Endothelial cell of umbilical vein (primary cell): ENCODE results near the gene CPED1. TPM values are rescaled to one million over a fixed set of nuclear protein-coding genes. Genes with fewer than 3 reads are reported as not detected.

Experiments used
- BruUV-seq: library from RNA; stranded (reverse); fragments of 400-500 nt; replicated peaks from 2 replicates; lab custom pipeline; 2021; lab: Mats Ljungman, UMichigan
- CTCF ChIA-PET: fragments of 300-600, 350-600 bp; sonication (Branson Sonifier 250); formaldehyde crosslinking; loops from one replicate; lab custom pipeline; 2021; ENCODE audit warnings: antibody characterized with exemption, inconsistent platforms; lab: Charles Lee
- POLR2A ChIA-PET: fragments of 300-600, 350-600 bp; sonication (Branson Sonifier 250); formaldehyde crosslinking; loops from one replicate; lab custom pipeline; 2021; ENCODE audit warnings: antibody characterized with exemption, inconsistent platforms; lab: Charles Lee
- DNase-seq: peaks from one replicate; pipeline ENCODE4 v3.0.0-alpha.2; 2011; ENCODE audit warnings: low read depth, low spot score
- FAIRE-seq: peaks from 2 replicates; lab custom pipeline; 2011; peaks lifted over from hg19 to GRCh38; lab: Jason Lieb, UNC
- H2AFZ ChIP-seq: 2 replicates; pipeline ENCODE4 v1.6.0; 2012; ENCODE audit warnings: low read depth, low read length, control low read depth, inconsistent platforms
- H3K27ac ChIP-seq: 2 replicates; pipeline ENCODE4 v1.5.1; 2011; ENCODE audit warnings: low read depth, mild to moderate bottlenecking, control low read depth, low read length, moderate library complexity; ENCODE audit not compliant: insufficient read depth
- H3K27me3 ChIP-seq, 2 experiments: 2 replicates each; pipeline versions ENCODE4 v1.6.0 to v1.6.1; 2011; ENCODE audit warnings: low read length in 2 of 2, mixed read lengths in 1 of 2; ENCODE audit not compliant: control insufficient read depth in 2 of 2, insufficient read depth in 2 of 2
- H3K36me3 ChIP-seq, 2 experiments: 2 replicates in 1 of 2; 3 replicates in 1 of 2; pipeline ENCODE4 v1.5.1; 2011; ENCODE audit warnings: low read length in 2 of 2, mild to moderate bottlenecking in 1 of 2, moderate library complexity in 1 of 2; ENCODE audit not compliant: control insufficient read depth in 2 of 2, insufficient read depth in 2 of 2; ENCODE audit errors: extremely low read depth in 1 of 2
- H3K4me1 ChIP-seq: 3 replicates; pipeline ENCODE4 v1.5.1; 2011; ENCODE audit warnings: mild to moderate bottlenecking, low read length; ENCODE audit not compliant: control insufficient read depth, insufficient read depth; ENCODE audit errors: extremely low read depth
- H3K4me2 ChIP-seq: 2 replicates; pipeline ENCODE4 v1.6.1; 2011; ENCODE audit warnings: low read length, control low read depth, mixed read lengths; ENCODE audit not compliant: insufficient read depth
- H3K4me3 ChIP-seq, 3 experiments: fragments of 200-600 bp in 1 of 3; sonication (generic), shearing (Covaris generic) in 1 of 3; replicated peaks in 1 of 3; 2 replicates each; pipeline ENCODE4 v1.5.1; 2011 to 2016; ENCODE audit warnings: control low read depth in 3 of 3, low read length in 3 of 3, mild to moderate bottlenecking in 2 of 3, inconsistent platforms in 1 of 3, low read depth in 1 of 3, moderate library complexity in 1 of 3; ENCODE audit not compliant: insufficient read depth in 1 of 3
- H3K79me2 ChIP-seq: 2 replicates; pipeline ENCODE4 v1.6.0; 2012; ENCODE audit warnings: low read length, inconsistent platforms; ENCODE audit not compliant: control insufficient read depth, insufficient read depth
- H3K9ac ChIP-seq: replicated peaks from 2 replicates; pipeline ENCODE3; 2011; ENCODE audit warnings: low read length, control low read depth; ENCODE audit not compliant: insufficient read depth; ENCODE audit errors: extremely low read depth
- H3K9me1 ChIP-seq: replicated peaks from 3 replicates; pipeline ENCODE4 v1.6.0; 2011; ENCODE audit warnings: mild to moderate bottlenecking, low read length; ENCODE audit not compliant: control insufficient read depth, insufficient read depth; ENCODE audit errors: extremely low read depth
- H3K9me3 ChIP-seq: replicated peaks from 2 replicates; pipeline ENCODE4 v1.5.1; 2012; ENCODE audit warnings: low read length, inconsistent platforms; ENCODE audit not compliant: control insufficient read depth, insufficient read depth
- H4K20me1 ChIP-seq: replicated peaks from 2 replicates; pipeline ENCODE3; 2011; ENCODE audit warnings: mild to moderate bottlenecking, low read length; ENCODE audit not compliant: control insufficient read depth, insufficient read depth; ENCODE audit errors: extremely low read depth
- EZH2 ChIP-seq: IDR thresholded peaks from 2 replicates; pipeline ENCODE4 v1.6.1; 2012; ENCODE audit warnings: borderline replicate concordance, low read depth, mild to moderate bottlenecking, moderate library complexity, low read length, inconsistent platforms; ENCODE audit not compliant: severe bottlenecking
- FOS ChIP-seq: IDR thresholded peaks from 2 replicates; pipeline ENCODE4 v1.6.1; 2011; ENCODE audit warnings: mild to moderate bottlenecking, low read length, moderate library complexity, borderline replicate concordance; ENCODE audit not compliant: insufficient read depth
- GATA2 ChIP-seq: IDR thresholded peaks from 2 replicates; pipeline ENCODE4 v1.7.0; 2011; ENCODE audit warnings: low read depth, mild to moderate bottlenecking, moderate library complexity, mixed read lengths, low read length; ENCODE audit not compliant: insufficient read length, insufficient read depth
- JUN ChIP-seq: IDR thresholded peaks from 2 replicates; pipeline ENCODE4 v1.6.1; 2011; ENCODE audit warnings: borderline replicate concordance, low read depth; ENCODE audit not compliant: insufficient read length, insufficient read depth
- MYC ChIP-seq: IDR thresholded peaks from one replicate; pipeline ENCODE4 v1.6.1; 2011; ENCODE audit warnings: mild to moderate bottlenecking, low read depth, low read length
- POLR2A ChIP-seq: IDR thresholded peaks from 2 replicates; pipeline ENCODE4 v1.6.1; 2012; ENCODE audit warnings: low read depth, mild to moderate bottlenecking, control low read depth, low read length
- POLR2AphosphoS5 ChIP-seq: IDR thresholded peaks from 2 replicates; pipeline ENCODE4 v1.6.1; 2012; ENCODE audit warnings: low read depth, mild to moderate bottlenecking, control low read depth, low read length, moderate library complexity; ENCODE audit not compliant: insufficient read depth
- dilution Hi-C: fragments of 300-500 bp; cut with MboI; formaldehyde crosslinking; loops from one replicate; pipeline ENCODE4 v1.15.0; 2019; ENCODE audit warnings: low sequenced_read_pairs; ENCODE audit not compliant: extremely low pct_ligation_motif_present
- intact Hi-C: fragments of 100-400 bp; cut with micrococcal nuclease; formaldehyde crosslinking; loops from one replicate; pipeline ENCODE4 v1.10.0; 2022
- polyA plus RNA-seq, 4 experiments: library from polyadenylated mRNA; depleted of rRNA in 3 of 4; stranded (reverse) in 3 of 4; unstranded in 1 of 4; fragments of >200 nt; gene quantifications; 2 replicates each; pipeline versions ENCODE4 v1.2.1 to v1.2.3, GENCODE V29; 2011 to 2012; ENCODE audit warnings: missing spikeins in 1 of 4
- total RNA-seq: library from RNA; stranded (reverse); gene quantifications from 2 replicates; pipeline ENCODE4 v1.2.3, GENCODE V29; 2021
- TF ChIP-seq, protein P1 (sequence below): IDR thresholded peaks from 2 replicates; pipeline ENCODE4 v1.6.1; 2011; ENCODE audit not compliant: insufficient read depth, insufficient read length
- TF ChIP-seq, protein P2 (sequence below), 2 donors: IDR thresholded peaks; 1 replicate in 1 of 2; 2 replicates in 1 of 2; pipeline ENCODE4 v1.5.1; 2011; ENCODE audit warnings: low read length in 2 of 2, mild to moderate bottlenecking in 2 of 2, moderate library complexity in 2 of 2, control low read depth in 1 of 2, inconsistent platforms in 1 of 2, low read depth in 1 of 2; ENCODE audit not compliant: insufficient read depth in 1 of 2; ENCODE audit errors: extremely low read depth in 1 of 2

The CPED1 gene
- total and polyA plus RNA-seq, 2 donors (not counting 3 experiments of a cell fraction or from before 2014, with no cell fraction given), result 0.22 to 3.0 TPM

DNA sequence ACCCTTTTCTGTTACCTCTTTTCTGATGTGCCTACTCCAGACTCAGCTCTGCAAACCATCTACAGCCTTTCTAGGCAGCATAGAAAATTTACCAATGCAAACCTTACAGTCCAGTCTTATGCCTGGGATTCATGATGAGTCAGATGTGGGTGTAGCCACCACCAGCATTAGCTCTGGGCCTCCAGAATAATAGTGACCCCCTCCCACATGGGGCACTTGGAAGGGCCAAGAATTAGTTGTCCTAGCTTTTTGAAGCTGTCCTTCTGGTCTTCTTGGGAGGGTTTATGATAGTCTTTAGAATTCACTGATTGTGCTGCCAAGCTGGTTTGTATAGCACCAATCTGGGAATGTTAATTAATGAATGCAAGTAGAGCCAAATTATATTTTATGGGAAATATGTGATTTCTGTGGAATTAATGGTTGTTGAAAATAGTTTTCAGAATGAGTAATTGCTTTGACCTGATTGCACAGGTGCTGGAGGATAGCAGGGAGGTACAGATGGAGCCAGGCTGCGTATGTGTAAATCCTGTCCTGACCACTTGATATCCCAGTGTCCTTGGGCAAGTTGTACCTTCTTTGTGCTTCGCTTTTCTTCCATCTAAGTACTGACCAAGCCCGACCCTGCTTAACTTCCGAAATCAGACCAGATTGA is 94.8 kb downstream of the CPED1 start:
- Histone ChIP-seq H3K27me3 (no peaks in the 10 kb centered on the region), H3K36me3 (no peaks in the 10 kb centered on the region), H3K4me3 (no peak overlapping the region), H2AFZ (peak overlapping the region; percentile 89), H3K27ac (peak overlapping the region; percentile 62), H3K9ac (no peak overlapping the region), H4K20me1 (no peaks in the 10 kb centered on the region), H3K79me2 (no peaks in the 10 kb centered on the region), H3K4me2 (no peak overlapping the region), H3K9me3 (no peaks in the 10 kb centered on the region), H3K4me1 (peaks cover 24% of the 10 kb centered on the region), H3K9me1 (no peaks in the 10 kb centered on the region)
- BruUV-seq, result no TSS peak
- intact Hi-C loops (loop anchor here (10.0 kb wide), 1 partner anchor 498 kb away; no protein-coding TSS in a partner anchor), dilution Hi-C loops (loop anchor here (25.0 kb wide), 1 partner anchor 96 kb away; the partner anchor contains the start of gene CPED1)
- TF ChIP-seq, protein P1, sequence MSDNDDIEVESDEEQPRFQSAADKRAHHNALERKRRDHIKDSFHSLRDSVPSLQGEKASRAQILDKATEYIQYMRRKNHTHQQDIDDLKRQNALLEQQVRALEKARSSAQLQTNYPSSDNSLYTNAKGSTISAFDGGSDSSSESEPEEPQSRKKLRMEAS, result no peak
- TF ChIP-seq FOS, result peak; percentile 73
- CTCF ChIA-PET, result interaction anchor here (0.8 to 8.9 kb wide), 14 partner anchors 9 to 291 kb away, joined by 3 to 156 read pairs (median 6); partner anchors contain the start of gene CPED1
- POLR2A ChIA-PET, result no interaction called here
- FAIRE-seq (peak; percentile 37), DNase-seq (peak; percentile 37)

DNA sequence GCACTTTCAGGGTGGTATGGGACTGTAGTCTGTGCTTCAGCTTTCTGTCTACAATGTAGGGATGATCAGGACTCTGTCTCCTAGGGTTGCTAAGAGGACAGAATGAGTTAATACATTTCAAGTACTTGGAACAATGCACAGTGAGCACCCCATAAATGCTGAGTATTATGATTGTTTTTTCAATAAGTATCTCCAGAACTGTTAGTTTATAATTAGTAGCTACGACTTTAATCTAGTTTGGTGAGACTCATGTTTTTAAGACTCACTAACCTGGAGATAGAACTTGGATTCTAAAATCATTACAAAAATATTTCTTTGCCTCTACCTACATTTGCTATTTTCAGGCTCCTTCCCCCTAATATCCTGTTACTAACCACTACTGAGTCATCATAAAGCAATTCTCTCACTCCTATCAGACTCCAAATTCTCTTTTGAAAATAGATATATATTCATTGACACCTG is 95.3 kb downstream of the CPED1 start:
- peak; percentile 57 for FAIRE-seq
- BruUV-seq, result no TSS peak
- POLR2A ChIA-PET, result no interaction called here

More for the DNA sequence above, 95.3 kb downstream of the CPED1 start:
- DNase-seq, result peak; percentile 17
- H3K9me3 ChIP-seq, result no peaks in the 10 kb centered on the region
- H3K27me3 ChIP-seq, result no peaks in the 10 kb centered on the region
- H3K4me3 ChIP-seq, result no peak overlapping the region
- intact Hi-C loops, result loop anchor here (10.0 kb wide), 1 partner anchor 499 kb away; no protein-coding TSS in a partner anchor
- no peak for TF ChIP-seq POLR2A
- TF ChIP-seq, protein P2, sequence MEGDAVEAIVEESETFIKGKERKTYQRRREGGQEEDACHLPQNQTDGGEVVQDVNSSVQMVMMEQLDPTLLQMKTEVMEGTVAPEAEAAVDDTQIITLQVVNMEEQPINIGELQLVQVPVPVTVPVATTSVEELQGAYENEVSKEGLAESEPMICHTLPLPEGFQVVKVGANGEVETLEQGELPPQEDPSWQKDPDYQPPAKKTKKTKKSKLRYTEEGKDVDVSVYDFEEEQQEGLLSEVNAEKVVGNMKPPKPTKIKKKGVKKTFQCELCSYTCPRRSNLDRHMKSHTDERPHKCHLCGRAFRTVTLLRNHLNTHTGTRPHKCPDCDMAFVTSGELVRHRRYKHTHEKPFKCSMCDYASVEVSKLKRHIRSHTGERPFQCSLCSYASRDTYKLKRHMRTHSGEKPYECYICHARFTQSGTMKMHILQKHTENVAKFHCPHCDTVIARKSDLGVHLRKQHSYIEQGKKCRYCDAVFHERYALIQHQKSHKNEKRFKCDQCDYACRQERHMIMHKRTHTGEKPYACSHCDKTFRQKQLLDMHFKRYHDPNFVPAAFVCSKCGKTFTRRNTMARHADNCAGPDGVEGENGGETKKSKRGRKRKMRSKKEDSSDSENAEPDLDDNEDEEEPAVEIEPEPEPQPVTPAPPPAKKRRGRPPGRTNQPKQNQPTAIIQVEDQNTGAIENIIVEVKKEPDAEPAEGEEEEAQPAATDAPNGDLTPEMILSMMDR (IDR thresholded peaks at IDR 0.05; ENCODE audit: extremely low read depth in 1 of 2, insufficient read depth in 1 of 2, low read depth in 1 of 2, low read length in 2 of 2), result no peak
- no peak for TF ChIP-seq EZH2
- peak; percentile 40 for TF ChIP-seq JUN
- TF ChIP-seq GATA2, result no peak
- no peak for TF ChIP-seq POLR2AphosphoS5
- TF ChIP-seq, protein P1, result no peak
- peak; percentile 59 for TF ChIP-seq FOS
- TF ChIP-seq MYC, result no peak
- H3K36me3 ChIP-seq, result no peaks in the 10 kb centered on the region
- H3K27ac ChIP-seq, result peak overlapping the region; percentile 70
- no peaks in the 10 kb centered on the region for H3K79me2 ChIP-seq
- peak overlapping the region; percentile 29 for H3K4me2 ChIP-seq
- no peaks in the 10 kb centered on the region for H4K20me1 ChIP-seq
- dilution Hi-C loops, result loop anchor here (25.0 kb wide), 1 partner anchor 97 kb away; the partner anchor contains the start of gene CPED1
- CTCF ChIA-PET, result interaction anchor here (0.8 to 8.9 kb wide), 11 partner anchors 10 to 292 kb away, joined by 3 to 156 read pairs (median 7); partner anchors contain the start of gene CPED1
- no peaks in the 10 kb centered on the region for H3K9me1 ChIP-seq
- peaks cover 24% of the 10 kb centered on the region for H3K4me1 ChIP-seq
- no peak overlapping the region for H3K9ac ChIP-seq
- peak overlapping the region; percentile 28 for H2AFZ ChIP-seq
